ENCODE measurements around the gene ZGPAT.

The ZGPAT gene

DNA sequence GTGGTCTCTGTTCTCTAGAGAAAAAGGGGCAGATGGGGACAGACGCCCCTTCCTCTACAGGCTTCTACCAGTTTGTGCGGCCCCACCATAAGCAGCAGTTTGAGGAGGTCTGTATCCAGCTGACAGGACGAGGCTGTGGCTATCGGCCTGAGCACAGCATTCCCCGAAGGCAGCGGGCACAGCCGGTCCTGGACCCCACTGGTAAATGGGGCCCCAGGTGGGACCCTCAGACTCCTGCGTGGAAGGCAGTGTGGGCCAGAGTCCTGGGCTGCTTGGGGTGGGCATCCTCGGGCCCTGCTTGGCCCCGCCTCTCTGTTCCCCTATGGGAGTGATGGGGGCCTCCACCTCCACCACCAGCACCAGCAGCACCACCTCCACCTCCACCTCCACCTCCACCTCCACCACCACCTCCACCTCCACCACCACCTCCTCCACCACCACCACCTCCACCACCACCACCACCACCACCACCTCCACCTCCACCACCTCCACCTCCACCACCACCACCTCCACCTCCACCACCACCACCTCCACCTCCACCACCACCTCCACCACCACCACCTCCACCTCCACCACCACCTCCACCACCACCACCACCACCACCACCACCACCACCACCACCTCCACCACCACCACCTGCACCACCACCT, 14.6 kb upstream of the ZGPAT start:
- DNase-seq: no peak

DNA sequence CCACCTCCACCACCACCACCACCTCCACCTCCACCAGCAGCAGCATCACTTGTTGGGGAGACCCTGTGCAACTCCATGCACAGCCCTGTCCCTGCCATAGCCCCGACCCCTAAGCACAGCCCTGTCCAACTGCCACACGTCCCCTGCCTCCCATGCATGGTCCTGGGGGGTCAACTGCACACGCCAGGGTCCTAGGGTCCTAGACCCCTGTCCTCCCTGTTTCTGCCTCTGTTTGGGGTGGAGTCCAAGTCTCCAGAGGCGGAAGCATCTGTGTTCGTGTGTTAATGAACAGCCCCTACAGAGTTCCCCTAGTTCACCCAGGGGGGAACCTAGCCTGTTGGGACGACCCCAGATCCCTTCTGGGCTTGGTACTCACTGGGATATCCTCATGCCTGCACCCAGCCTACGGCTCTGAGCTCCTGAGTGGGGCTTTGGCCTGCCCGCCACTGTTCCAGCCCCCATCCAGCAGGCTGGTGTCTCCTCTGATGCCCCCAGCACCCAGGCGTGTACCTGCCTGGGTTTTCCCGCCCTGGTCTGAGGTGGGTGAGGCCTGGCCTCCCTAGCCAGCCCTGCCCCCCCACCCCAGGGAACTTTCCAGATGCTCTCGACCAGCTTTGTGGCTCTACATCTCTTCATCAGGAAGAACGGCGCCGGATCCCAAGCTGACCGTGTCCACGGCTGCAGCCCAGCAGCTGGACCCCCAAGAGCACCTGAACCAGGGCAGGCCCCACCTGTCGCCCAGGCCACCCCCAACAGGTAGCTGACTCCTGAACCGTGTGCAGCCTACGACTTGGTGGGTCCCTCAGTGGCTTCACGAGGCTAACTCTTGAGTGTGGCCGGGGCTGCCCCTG, 13.9 kb upstream of the ZGPAT start:
- no peak for DNase-seq

DNA sequence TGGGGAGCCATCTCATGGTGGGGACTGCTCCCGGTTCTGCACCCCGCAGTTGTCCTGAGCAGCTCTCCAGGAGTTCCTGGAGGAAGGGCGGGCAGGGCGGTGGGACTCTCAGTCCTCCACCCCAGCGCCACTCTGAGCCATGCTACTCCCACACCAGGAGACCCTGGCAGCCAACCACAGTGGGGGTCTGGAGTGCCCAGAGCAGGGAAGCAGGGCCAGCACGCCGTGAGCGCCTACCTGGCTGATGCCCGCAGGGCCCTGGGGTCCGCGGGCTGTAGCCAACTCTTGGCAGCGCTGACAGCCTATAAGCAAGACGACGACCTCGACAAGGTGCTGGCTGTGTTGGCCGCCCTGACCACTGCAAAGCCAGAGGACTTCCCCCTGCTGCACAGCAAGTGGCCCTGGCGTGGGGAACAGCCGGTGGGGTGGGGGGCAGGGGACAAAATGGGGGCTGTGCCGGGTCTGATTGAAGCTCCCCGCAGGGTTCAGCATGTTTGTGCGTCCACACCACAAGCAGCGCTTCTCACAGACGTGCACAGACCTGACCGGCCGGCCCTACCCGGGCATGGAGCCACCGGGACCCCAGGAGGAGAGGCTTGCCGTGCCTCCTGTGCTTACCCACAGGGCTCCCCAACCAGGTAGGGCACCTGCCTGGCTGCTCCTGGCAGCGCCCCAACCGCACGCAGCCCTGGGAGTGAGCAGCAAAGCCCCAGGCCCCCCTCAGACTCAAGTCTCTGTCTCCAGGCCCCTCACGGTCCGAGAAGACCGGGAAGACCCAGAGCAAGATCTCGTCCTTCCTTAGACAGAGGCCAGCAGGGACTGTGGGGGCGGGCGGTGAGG, 13.0 kb upstream of the ZGPAT start:
- DNase-seq: no peak

DNA sequence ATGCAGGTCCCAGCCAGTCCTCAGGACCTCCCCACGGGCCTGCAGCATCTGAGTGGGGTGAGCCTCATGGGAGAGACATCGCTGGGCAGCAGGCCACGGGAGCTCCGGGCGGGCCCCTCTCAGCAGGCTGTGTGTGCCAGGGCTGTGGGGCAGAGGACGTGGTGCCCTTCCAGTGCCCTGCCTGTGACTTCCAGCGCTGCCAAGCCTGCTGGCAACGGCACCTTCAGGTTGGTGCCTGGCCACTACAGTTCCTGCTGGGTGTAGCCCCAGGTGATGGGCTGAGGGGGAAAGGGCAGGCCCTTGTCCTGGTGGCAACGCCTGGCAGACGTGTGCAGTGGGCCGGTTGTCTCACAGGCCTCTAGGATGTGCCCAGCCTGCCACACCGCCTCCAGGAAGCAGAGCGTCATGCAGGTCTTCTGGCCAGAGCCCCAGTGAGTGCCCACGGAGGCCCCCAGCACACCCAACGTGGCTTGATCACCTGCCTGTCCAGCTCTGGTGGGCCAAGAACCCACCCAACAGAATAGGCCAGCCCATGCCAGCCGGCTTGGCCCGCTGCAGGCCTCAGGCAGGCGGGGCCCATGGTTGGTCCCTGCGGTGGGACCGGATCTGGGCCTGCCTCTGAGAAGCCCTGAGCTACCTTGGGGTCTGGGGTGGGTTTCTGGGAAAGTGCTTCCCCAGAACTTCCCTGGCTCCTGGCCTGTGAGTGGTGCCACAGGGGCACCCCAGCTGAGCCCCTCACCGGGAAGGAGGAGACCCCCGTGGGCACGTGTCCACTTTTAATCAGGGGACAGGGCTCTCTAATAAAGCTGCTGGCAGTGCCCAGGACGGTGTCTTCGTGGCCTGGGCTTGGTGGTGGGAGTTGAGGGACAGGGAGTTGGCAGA, 12.2 kb upstream of the ZGPAT start:
- DNase-seq: no peak

DNA sequence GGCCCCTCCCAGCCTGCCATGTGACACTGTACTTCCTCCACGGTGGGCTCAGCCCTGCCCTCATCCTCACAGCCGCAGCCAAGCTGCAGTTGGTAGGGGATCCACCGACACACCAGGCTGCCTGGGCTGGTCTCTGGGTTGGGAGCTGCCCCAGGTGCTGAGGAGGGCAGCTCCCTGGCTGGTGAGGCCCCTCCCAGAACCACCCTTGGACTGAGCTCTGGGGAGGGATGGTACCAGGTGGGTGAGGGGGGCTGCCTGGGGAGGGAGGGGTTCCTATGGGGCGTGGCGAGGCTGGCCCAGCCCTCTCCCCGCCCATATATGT, 11.6 kb upstream of the ZGPAT start:
- DNase-seq: no peak

DNA sequence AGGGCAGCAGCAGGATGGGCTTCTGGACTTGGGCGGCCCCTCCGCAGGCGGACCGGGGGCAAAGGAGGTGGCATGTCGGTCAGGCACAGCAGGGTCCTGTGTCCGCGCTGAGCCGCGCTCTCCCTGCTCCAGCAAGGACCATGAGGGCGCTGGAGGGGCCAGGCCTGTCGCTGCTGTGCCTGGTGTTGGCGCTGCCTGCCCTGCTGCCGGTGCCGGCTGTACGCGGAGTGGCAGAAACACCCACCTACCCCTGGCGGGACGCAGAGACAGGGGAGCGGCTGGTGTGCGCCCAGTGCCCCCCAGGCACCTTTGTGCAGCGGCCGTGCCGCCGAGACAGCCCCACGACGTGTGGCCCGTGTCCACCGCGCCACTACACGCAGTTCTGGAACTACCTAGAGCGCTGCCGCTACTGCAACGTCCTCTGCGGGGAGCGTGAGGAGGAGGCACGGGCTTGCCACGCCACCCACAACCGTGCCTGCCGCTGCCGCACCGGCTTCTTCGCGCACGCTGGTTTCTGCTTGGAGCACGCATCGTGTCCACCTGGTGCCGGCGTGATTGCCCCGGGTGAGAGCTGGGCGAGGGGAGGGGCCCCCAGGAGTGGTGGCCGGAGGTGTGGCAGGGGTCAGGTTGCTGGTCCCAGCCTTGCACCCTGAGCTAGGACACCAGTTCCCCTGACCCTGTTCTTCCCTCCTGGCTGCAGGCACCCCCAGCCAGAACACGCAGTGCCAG, 11.0 kb upstream of the ZGPAT start, which contains the start of gene TNFRSF6B:
Gene TNFRSF6B, plus strand, starts transcription at position 25 of the 729 bp plus-strand sequence. Its CDS starts 116 bp downstream, at position 141.
- no peak for DNase-seq

DNA sequence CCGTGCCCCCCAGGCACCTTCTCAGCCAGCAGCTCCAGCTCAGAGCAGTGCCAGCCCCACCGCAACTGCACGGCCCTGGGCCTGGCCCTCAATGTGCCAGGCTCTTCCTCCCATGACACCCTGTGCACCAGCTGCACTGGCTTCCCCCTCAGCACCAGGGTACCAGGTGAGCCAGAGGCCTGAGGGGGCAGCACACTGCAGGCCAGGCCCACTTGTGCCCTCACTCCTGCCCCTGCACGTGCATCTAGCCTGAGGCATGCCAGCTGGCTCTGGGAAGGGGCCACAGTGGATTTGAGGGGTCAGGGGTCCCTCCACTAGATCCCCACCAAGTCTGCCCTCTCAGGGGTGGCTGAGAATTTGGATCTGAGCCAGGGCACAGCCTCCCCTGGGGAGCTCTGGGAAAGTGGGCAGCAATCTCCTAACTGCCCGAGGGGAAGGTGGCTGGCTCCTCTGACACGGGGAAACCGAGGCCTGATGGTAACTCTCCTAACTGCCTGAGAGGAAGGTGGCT, 10.4 kb upstream of the ZGPAT start:
- DNase-seq: no peak

DNA sequence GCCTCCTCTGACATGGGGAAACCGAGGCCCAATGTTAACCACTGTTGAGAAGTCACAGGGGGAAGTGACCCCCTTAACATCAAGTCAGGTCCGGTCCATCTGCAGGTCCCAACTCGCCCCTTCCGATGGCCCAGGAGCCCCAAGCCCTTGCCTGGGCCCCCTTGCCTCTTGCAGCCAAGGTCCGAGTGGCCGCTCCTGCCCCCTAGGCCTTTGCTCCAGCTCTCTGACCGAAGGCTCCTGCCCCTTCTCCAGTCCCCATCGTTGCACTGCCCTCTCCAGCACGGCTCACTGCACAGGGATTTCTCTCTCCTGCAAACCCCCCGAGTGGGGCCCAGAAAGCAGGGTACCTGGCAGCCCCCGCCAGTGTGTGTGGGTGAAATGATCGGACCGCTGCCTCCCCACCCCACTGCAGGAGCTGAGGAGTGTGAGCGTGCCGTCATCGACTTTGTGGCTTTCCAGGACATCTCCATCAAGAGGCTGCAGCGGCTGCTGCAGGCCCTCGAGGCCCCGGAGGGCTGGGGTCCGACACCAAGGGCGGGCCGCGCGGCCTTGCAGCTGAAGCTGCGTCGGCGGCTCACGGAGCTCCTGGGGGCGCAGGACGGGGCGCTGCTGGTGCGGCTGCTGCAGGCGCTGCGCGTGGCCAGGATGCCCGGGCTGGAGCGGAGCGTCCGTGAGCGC, 9.8 kb upstream of the ZGPAT start:
- no peak for DNase-seq

DNA sequence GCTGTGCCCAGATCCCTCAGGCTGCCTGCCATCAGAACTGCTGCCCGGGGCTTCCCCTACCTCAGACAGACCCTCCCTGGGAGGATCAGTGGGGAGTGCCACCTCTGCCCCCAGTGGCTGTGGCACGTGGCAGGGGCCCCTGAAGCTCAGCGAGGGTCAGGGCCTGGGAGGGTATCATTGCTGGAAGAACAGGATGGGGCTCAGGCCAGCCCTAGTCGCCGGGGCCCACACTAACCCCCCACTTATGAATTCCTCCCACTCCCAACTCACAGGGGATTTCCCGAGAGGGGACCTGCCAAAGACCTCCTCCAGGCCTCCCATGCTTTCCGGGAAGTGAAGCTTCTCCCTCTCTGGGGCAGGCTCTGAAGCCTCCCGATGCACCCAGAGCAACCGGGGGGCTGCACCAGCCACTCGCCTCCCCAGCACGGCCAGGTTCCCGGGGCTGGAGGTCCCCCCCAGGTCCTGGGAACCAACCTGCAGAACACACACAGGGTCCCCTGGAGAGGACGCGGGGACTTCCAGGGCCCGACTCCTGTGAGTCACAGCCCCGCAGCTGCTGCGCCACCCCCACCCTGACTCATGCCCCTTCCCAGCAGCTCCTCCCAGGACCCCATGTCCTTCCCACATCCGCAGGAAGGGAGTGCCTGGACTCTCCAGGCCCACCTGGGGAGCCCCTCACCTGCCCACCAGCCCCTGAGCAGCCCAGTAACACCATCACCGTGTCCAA, 8.9 kb upstream of the ZGPAT start:
- DNase-seq: no peak

DNA sequence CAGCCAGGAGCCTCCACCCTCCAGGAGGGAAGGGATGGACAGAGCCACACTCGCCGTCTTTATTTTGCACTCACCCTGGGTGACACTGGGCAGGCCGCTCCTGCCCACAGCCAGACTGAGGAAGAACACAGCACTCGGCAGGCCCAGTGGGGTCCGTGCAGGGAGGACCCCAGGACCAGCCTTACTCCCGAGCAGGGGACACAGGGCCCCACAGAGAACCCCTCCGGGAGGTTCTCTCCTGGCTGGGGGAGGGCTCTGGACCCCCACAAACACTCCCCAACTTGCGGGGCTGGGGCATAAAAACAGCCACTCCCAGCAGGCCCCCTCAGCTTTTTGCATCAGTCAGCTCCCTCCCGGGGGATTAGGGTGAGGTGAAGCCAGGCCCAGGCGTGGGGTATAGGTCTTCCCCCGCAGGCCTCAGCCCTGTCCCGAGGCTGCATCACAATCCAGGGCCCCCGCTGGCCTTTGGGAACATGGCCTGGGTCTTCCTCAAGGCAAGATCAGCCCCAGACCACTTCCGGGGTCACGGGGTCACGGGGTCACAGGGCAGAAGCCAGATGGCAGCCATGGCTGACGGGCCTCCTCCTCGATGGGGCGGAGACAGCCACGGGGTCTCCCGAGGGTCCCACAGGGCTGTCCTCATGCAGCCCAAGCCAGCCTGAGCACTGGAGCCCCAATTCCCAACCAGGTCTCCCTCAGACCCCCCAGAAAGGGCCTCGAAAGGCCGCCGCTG, 8.2 kb upstream of the ZGPAT start:
- no peak for DNase-seq

DNA sequence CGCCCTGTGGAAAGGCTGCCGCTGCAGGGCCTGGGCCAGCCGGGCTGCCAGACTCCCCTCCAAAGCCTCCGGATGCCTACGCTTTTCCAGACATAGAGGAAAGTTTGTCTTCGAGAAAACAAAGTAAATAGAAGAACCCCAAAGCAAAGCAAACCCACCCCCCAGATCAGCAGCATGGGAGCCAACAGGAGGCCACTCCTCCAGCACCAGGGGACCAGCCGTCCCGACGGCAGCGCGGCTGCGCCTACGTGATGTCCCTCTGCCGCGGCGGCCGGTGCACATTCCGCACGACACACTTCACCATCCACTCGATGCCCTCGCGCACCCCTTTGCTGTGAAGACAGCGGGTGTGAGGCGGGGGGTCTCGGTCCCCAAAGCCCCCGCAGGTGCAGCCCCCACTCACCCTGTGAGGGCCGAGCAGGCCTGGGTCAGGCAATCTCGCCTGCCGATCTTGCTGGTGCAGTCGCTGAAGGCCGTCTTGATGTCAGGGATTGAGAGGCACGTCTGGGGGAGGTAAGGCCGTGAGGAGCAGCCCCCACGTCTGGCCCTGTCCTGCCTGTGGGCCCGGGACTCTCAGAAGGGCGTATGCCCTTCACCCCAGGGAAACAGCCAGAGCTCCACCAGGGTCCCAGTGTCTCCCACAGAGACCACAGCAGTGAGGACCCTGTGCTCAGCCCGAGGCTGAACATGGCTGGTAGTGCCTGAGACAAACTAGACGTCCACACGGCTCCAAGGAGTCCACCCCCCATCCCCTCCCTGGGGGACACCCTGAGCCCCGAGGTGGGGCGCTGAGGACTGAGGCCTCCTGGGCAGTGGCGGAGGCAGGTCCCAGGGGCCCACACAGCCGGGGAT, 7.4 kb upstream of the ZGPAT start:
- no peak for DNase-seq

DNA sequence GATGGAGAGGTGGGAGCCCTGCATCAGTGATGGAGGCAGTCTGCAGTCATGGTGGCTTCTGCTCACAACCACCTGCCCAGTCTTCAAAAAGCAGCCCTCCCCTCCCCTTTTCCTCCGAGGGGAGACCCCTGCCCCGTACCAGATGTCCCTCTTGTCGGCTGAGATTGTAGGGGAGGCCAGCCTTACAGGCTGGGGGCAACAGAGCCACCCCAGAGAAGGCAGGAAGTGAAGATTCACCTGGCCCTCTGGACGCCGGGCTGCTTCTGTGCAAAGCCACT, 6.8 kb upstream of the ZGPAT start:
- no peak for DNase-seq

DNA sequence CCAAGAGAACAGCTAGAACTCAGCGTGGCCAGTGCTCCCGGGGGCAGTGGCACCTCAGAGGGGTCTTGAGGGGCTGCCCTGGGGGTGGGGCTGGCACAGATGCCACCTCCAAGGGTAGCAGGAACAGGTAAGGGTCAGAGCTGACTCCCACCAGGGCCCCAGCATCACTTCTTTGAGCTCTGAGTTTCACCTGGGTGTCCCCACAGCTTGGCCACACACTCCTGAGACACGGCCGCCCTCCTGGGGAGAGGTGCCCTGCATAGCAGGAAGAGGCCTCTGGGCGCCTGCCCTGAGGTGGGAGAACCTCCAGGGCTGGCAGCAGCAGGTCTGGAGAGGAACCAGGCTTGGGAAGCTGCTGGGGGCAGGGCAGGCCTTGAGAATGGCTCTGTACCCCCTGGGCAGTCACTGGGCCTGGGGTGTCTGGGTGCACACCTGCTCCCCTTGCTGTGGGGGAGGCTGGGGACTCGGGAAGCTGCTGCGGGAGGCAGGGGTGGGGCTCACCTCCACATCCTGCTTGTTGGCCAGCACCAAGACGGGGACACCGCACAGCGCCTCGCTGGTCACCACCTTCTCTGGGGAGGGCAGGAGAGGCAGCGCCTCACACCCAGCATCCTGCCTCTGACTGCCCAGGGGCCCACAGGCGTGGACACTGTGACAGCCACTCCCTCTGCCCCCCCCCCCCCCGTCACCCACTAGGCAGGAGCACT, 6.4 kb upstream of the ZGPAT start:
- no peak for DNase-seq

DNA sequence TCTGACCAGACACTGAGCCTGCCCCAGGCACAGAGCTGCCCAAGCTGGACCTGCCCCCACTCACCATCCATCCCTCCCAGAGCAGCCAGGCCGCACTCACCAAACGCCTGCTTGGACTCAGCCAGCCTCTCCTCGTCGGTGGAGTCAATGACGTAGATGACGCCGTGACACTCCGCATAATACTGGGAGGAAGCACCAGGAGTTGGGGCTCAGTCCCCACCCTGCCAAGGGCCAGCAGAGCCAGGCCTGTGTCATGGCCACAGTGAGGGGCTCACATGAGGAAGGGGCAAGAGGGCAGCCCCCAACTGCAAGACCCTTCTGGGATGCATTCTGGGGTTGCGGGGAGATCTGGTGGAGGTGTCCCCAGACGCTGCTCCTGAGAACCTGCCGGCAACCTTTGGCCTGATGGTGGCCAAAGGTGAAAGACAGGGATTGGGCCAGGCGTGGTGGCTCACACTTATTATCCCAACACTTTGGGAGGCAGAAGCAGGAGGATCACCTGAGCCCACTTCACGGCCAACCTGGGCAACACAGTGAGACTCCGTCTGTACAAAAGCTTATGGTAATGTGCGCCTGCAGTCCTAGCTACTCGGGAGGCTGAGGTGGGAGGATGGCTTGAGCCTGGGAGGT, 5.7 kb upstream of the ZGPAT start:
- DNase-seq: no peak

DNA sequence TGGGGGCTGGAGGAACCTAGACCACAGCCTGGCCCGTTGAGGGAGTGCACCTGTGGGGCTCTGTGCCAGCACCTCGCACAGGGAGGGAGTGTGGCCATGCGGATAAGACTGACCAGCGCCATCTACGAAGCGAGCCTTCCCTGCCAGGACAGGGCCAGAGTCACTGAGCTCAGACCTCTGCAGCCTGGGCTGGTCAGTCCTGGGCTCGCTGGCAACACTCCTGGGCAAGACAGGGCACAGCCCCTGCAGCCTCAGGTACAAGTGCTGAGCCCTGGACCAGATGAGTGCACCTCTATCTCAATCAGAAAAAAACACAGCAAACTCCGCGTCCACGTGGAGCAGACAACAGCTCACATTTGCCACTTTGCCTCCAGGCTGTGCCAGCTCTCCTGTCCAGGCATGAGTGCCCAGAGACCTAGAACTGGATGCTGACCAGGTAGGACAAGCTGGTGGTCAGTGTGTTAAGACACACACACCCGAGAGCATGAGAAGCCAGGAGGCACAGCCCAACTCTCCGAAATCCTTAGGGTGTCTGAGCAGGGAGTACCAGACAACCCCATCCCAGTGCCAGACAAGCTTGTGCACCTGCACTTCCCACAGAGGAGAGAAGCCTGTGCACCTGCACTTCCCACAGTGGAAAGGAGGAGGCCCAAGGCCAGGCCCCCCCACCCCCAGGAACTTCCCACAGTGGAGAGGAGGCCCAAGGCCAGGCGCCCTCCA, 4.9 kb upstream of the ZGPAT start:
- no peak for DNase-seq

DNA sequence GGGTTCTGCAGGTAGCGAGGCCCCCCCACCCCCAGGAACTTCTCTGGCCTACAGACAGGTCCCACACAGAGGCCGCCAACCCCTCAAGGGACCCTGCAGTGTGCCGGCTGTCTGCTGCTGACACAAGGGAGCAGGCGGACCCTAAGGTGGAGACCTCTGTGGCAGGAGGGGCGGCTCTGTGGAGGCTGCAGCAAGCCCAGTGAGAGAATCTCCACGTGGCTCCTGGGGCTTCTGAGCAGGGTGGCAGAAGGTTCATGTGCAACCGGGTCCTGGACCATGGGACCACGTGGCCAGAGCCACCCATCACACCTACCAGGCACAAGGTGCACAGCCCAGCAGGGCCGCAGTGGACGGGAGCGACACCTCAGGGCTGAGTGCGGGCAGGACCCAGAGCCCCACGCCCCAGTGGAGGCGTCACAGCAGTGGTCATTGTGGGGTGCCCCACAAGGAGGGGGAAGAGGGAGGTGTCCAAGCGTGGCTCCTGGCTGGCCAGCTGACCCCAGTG, 4.3 kb upstream of the ZGPAT start:
- no peak for DNase-seq
